Stimulated activated CD8-positive, alpha-beta memory T cell treated with anti-CD3 and anti-CD28 coated beads, Interleukin-15, amount 100 ng/mL, for 4 hours (primary cell): ENCODE data around the gene SAYSD1.
"Not testable (repeated sequence)": the region's sequence is repeated elsewhere in the genome, so short reads cannot be mapped to it uniquely, and the experiment has no call there.

Source experiments
- DNase-seq, 2 donors: peaks; one replicate each; pipeline ENCODE4 v3.0.0-alpha.2; 2020; ENCODE audit warnings: low read depth in 2 of 2

Gene SAYSD1

GRCh38 chr6:39114704-39115599 lies at the start of gene SAYSD1:
Gene SAYSD1 (minus strand): TSS chr6:39115186. CDS start chr6:39115089, 97 bp downstream.
- peak; percentile 83 to 87 for DNase-seq

- no peak for DNase-seq
Observed at GRCh38 chr6:39157511-39157910, 42.5 kb upstream of the SAYSD1 start.

- DNase-seq = no peak
Observed at GRCh38 chr6:39156801-39157200, 41.8 kb upstream of the SAYSD1 start.

GRCh38 chr6:39154705-39155104 lies 39.7 kb upstream of the SAYSD1 start:
- DNase-seq = no peak

GRCh38 chr6:39153766-39154397 lies 38.9 kb upstream of the SAYSD1 start:
- DNase-seq = peak in 1 of 2 donors; percentile 3

- DNase-seq = no peak
Observed at GRCh38 chr6:39152262-39152661, 37.3 kb upstream of the SAYSD1 start.

GRCh38 chr6:39151211-39151610 lies 36.2 kb upstream of the SAYSD1 start:
- no peak for DNase-seq

- DNase-seq = no peak
Observed at GRCh38 chr6:39144481-39145173, 29.6 kb upstream of the SAYSD1 start.

- DNase-seq = no peak
Observed at GRCh38 chr6:39143238-39143930, 28.4 kb upstream of the SAYSD1 start.

GRCh38 chr6:39140556-39141167 lies 25.7 kb upstream of the SAYSD1 start:
- DNase-seq = no peak

GRCh38 chr6:39137245-39137644 lies 22.3 kb upstream of the SAYSD1 start:
- DNase-seq = no peak

GRCh38 chr6:39136207-39136606 lies 21.2 kb upstream of the SAYSD1 start:
- DNase-seq = not testable (repeated sequence)

GRCh38 chr6:39134761-39135160 lies 19.8 kb upstream of the SAYSD1 start:
- DNase-seq = not testable (repeated sequence)

- DNase-seq = no peak
Observed at GRCh38 chr6:39130691-39131090, 15.7 kb upstream of the SAYSD1 start.

- DNase-seq = no peak
Observed at GRCh38 chr6:39128832-39129231, 13.8 kb upstream of the SAYSD1 start.

GRCh38 chr6:39128106-39128505 lies 13.1 kb upstream of the SAYSD1 start:
- no peak for DNase-seq

- DNase-seq = no peak
Observed at GRCh38 chr6:39124114-39124513, 9.1 kb upstream of the SAYSD1 start.

GRCh38 chr6:39118921-39119320 lies 3.9 kb upstream of the SAYSD1 start:
- DNase-seq = no peak

- DNase-seq = no peak
Observed at GRCh38 chr6:39114388-39114703, 640 bp downstream of the SAYSD1 start.

GRCh38 chr6:39113788-39114187 lies 1.2 kb downstream of the SAYSD1 start:
- no peak for DNase-seq

- DNase-seq = no peak
Observed at GRCh38 chr6:39111280-39111679, 3.7 kb downstream of the SAYSD1 start.
